RWPE2 (cell line): ENCODE measurements around the gene RORB.

Source experiments
- ATAC-seq: fragments of 200-7000 bp; cut with Tn5 transposase; 3 replicates; pipeline ENCODE4 v1.9.1; 2021; ENCODE audit warnings: low read depth
- DNase-seq: peaks from one replicate; pipeline ENCODE4 v3.0.0-alpha.2; 2020; ENCODE audit warnings: low spot score
- H3K27ac ChIP-seq: fragments of 450-650 bp; 2 replicates; pipeline ENCODE4 v1.5.1; 2017; ENCODE audit warnings: mild to moderate bottlenecking; ENCODE audit not compliant: poor library complexity, severe bottlenecking
- H3K27me3 ChIP-seq: fragments of 250-450 bp; sonication (Bioruptor Pico); 2 replicates; pipeline ENCODE4 v1.5.1; 2021; ENCODE audit warnings: mild to moderate bottlenecking, moderate library complexity; ENCODE audit not compliant: insufficient read depth, poor library complexity, severe bottlenecking
- H3K36me3 ChIP-seq: fragments of 250-450 bp; sonication (Bioruptor Pico); 2 replicates; pipeline ENCODE4 v1.5.1; 2020; ENCODE audit warnings: low read depth, mild to moderate bottlenecking, moderate library complexity
- H3K4me1 ChIP-seq: fragments of 250-450 bp; sonication (Bioruptor Pico); 2 replicates; pipeline ENCODE4 v1.5.1; 2021; ENCODE audit warnings: mild to moderate bottlenecking, moderate library complexity; ENCODE audit not compliant: insufficient read depth, poor library complexity, severe bottlenecking
- H3K4me3 ChIP-seq: fragments of 250-450 bp; sonication (Bioruptor Pico); 2 replicates; pipeline ENCODE4 v1.5.1; 2021; ENCODE audit warnings: mild to moderate bottlenecking, moderate library complexity; ENCODE audit not compliant: severe bottlenecking
- H3K9me3 ChIP-seq: fragments of 250-450 bp; sonication (Bioruptor Pico); 2 replicates; pipeline ENCODE4 v1.5.1; 2021; ENCODE audit warnings: mild to moderate bottlenecking, moderate library complexity; ENCODE audit not compliant: severe bottlenecking
- TF ChIP-seq, protein P1 (sequence below): fragments of 450-650 bp; IDR thresholded peaks from one replicate; pipeline ENCODE4 v1.5.1; 2017; ENCODE audit warnings: mild to moderate bottlenecking, moderate library complexity; ENCODE audit not compliant: poor library complexity, severe bottlenecking

The RORB gene

DNA sequence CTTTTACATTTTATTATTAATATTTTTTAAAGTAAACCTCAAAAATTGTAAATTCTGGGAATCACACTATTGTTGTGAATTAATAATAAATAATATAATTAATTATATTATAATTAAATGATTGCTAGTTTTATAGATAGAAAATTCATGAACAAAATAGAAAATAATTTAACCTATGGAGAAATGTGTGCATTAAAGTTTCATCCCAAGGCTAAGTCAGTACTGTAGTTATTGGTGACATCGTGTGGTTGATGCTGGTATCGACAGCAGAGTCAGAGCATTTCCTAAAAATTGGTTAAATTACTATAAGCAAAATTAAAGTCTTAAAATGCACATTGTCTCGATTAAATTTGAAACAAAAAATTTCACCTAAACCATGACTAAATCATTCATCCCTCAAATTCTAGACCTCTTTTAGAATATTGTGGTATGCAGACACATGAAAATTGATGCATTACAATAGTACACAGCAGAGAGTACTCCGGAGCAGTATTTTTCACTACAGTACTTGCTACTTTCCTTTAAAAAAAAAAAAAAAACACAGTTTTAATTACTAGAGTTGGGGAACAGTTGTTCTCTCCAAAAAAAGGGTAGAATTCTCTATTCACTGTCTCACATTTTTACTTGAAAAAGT lies 73.9 kb downstream of the RORB start:
- H3K4me1 ChIP-seq: no peaks in the 10 kb centered on the region
- TF ChIP-seq, protein P1, sequence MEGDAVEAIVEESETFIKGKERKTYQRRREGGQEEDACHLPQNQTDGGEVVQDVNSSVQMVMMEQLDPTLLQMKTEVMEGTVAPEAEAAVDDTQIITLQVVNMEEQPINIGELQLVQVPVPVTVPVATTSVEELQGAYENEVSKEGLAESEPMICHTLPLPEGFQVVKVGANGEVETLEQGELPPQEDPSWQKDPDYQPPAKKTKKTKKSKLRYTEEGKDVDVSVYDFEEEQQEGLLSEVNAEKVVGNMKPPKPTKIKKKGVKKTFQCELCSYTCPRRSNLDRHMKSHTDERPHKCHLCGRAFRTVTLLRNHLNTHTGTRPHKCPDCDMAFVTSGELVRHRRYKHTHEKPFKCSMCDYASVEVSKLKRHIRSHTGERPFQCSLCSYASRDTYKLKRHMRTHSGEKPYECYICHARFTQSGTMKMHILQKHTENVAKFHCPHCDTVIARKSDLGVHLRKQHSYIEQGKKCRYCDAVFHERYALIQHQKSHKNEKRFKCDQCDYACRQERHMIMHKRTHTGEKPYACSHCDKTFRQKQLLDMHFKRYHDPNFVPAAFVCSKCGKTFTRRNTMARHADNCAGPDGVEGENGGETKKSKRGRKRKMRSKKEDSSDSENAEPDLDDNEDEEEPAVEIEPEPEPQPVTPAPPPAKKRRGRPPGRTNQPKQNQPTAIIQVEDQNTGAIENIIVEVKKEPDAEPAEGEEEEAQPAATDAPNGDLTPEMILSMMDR: peak; percentile 68
- ATAC-seq: no peak
- no peak for DNase-seq
- H3K9me3 ChIP-seq: no peaks in the 10 kb centered on the region
- no peak overlapping the region for H3K27ac ChIP-seq
- no peaks in the 10 kb centered on the region for H3K27me3 ChIP-seq
- H3K36me3 ChIP-seq: no peaks in the 10 kb centered on the region
- no peak overlapping the region for H3K4me3 ChIP-seq

DNA sequence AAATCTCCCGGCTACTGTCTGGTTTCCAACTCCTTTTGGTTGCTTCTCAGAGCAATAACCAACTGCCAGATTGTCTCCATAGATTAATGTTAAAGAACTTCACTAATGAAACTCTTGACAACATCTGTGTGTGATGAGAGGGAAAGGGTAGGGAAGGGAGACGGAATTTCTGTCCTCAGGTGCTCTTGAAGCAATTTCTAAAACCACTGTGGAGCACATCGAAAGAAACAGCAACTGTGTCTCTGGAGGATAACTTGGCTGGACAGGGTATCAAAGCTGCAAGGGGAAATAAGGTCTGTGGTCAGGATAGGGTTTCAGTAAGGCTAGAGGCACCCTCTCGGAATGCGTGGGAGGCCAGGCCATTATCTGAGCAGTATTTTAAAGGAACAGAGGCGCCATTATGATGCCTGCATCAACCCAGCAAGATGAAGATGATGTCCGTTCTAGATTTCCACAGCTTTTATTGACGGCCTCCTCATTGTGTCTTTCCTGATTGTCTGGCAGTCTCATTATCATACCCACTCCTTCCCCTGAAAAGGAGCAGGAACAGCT lies 76.6 kb downstream of the RORB start:
- Histone ChIP-seq H3K36me3 (no peaks in the 10 kb centered on the region), H3K9me3 (no peaks in the 10 kb centered on the region), H3K4me3 (no peak overlapping the region), H3K4me1 (no peaks in the 10 kb centered on the region), H3K27ac (no peak overlapping the region), H3K27me3 (no peaks in the 10 kb centered on the region)
- DNase-seq (no peak), ATAC-seq (no peak)
- TF ChIP-seq, protein P1: no peak

DNA sequence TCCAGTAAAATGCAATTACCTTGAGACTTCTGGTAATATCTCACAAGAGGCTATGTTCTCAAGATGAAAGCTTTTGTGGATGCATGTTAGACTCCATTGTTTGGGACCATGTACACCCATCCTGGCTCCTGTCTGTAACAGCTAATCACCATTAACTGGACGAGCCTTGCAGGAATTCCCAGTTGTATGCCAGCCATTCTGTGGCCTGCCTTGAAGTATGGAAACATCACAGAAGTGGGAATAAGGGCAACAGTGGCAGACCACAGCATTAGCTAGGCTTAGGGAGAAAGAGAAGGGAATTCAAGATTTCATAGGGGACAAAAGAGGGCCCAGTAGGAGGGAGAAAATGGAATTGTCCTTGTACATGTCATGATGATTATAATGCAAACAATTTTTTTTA lies 79.0 kb downstream of the RORB start:
- H3K27ac ChIP-seq: no peak overlapping the region
- H3K4me3 ChIP-seq: no peak overlapping the region
- no peaks in the 10 kb centered on the region for H3K9me3 ChIP-seq
- H3K36me3 ChIP-seq: no peaks in the 10 kb centered on the region
- no peaks in the 10 kb centered on the region for H3K27me3 ChIP-seq
- H3K4me1 ChIP-seq: no peaks in the 10 kb centered on the region
- TF ChIP-seq, protein P1: no peak
- DNase-seq: no peak
- ATAC-seq: no peak

DNA sequence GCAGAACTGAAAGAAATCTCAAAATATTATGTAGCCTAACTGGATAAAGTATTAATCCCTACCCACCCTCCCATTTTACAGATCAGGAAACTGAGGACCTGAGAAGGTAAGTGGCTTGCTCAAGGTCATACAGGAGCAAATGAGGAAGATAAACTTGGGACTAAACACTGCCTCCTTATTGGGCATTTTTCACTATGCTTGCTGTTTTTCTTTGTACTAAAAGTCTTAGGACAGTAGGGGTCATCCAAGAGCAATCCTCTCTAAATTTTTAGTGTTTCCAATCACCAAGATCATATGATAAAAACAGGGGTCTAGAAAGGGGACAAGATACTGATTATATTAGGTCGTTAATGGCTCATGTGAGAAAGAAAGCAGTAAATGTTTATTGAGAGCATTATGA lies 80.8 kb downstream of the RORB start:
- H3K9me3 ChIP-seq: no peaks in the 10 kb centered on the region
- no peak for DNase-seq

More for the DNA sequence above, 80.8 kb downstream of the RORB start:
- Histone ChIP-seq H3K4me3 (no peak overlapping the region), H3K4me1 (no peaks in the 10 kb centered on the region), H3K27me3 (no peaks in the 10 kb centered on the region), H3K36me3 (no peaks in the 10 kb centered on the region), H3K27ac (no peak overlapping the region)
- TF ChIP-seq, protein P1: peak; percentile 43
- ATAC-seq: no peak
